OCI-LY7 (cell line): Measurements from ENCODE around the gene TLE3.

Experiments
- CTCF ChIP-seq: fragments of 200-600 bp; sonication (generic); conservative IDR thresholded peaks from 2 replicates; pipeline ENCODE4 v1.5.1; 2014; ENCODE audit warnings: mild to moderate bottlenecking, antibody characterized with exemption, low read length, moderate library complexity, mixed read lengths
- EZH2phosphoT487 ChIP-seq: fragments of 200-600 bp; sonication (generic); IDR thresholded peaks from 2 replicates; pipeline ENCODE4 v1.6.1; 2018; ENCODE audit warnings: low read depth, borderline replicate concordance, mild to moderate bottlenecking, mixed run types, antibody characterized with exemption, low read length, moderate library complexity, mixed read lengths

GRCh38 chr15:70061696-70062270, 35.9 kb downstream of the TLE3 start:
- TF ChIP-seq CTCF (no peak), EZH2phosphoT487 (no peak)
